ENCODE results near the gene COL8A1.
"Not testable (repeated sequence)": the region's sequence is repeated elsewhere in the genome, so short reads cannot be mapped to it uniquely, and the experiment has no call there.

COL8A1 gene

DNA sequence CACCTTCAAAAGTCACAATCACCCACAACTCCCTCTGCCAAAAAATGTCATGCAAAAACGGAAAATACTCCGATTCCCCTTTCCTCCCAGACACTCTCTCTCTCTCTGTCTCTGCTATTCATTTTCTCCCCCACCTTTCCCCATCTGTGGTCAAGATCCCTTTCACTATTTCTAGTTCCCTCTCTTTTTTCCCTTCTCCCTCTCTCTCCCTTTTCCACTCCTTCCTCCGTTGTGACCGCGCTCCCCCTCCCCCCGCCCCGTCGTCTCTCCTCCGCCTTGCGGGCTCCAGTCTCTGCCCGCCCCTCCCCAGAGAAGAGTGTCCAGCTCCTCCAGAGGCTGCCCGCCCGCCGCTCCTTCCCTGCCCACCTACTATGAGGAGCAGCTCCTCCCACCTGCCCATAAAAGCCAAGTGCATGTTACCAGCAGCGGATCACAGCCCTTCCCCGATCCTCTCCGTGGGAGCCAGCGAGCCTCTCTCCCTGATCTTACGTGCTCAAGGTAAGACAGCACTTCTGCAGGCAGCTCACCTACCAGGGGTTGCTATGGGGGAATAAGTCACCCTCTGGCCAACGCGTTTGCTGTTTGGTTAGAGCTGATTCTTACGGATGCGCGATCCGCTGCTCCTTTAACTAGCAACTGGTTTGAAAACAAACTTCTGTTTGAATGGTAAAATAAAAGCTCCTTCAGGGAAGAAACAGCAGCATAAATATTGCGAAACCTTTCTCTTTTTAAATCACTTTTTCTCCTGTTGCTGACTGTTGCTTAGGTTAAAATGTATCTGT, at the start of gene COL8A1:
TSS of gene COL8A1 (plus strand) at position 428 of the 782 bp plus-strand sequence. CDS start 152,089 bp downstream, outside the sequence.
- H3K4me3 ChIP-seq (ENCODE audit: low read depth, low read length) = peak within 1 kb of the TSS; percentile 60

DNA sequence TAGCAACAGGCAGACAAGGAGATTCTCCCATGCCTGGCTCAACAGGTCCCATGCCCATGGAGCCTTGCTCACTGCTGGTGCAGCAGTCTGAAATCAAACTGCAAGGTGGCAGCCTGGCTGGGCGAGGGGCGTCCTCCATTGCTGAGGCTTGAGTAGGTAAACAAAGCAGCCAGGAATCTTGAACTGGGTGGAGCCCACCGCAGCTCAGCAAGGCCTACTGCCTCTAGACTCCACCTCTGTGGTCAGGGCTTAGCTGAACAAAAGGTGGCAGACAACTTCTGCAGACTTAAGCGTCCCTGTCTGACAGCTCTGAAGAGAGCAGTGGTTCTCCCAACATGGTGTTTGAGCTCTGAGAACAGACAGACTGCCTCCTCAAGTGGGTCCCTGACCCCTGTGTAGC, 49.2 kb upstream of the COL8A1 start:
- not testable (repeated sequence) for H3K4me3 ChIP-seq (ENCODE audit: low read depth, low read length)

DNA sequence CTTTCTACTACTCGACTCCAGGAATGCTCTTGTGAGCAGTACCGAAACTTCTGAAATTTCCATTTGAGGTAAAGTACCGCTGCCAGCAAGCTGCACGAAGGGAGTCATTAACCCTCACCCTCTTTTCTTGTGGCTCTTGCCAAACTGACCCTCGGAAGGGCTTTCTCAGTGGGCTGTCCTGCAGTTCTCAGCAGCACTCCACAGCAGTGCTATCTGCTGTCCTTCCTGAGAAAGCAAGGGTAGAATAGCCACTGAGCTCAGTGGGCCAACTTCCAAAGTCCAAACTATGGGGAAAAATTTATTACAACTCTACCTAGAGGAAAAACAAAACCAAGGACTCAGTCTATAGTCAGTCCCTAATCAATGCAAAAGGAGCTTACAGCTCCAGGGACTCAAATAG, 38.5 kb upstream of the COL8A1 start:
- H3K4me3 ChIP-seq (ENCODE audit: low read depth, low read length) = no peak overlapping the region

DNA sequence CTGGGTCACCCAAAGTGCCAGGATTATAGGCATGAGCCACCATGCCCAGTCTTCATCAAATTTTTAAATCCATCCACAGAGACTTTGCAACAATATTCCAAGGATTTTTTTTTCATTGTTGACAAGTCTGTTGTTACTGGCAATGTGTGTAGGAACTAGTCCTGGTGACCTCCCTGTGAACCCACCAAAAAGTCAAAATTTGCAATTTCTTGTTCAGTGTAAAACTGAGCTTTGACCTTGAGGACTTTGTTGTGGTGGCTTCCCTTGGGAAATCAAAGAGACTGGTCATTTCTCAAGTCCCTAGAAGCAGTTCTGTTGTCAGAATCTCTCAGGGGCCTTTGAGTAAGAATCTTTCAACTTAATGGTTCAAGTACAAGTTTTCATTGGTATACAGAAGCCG, 36.9 kb upstream of the COL8A1 start:
- no peak overlapping the region for H3K4me3 ChIP-seq (ENCODE audit: low read depth, low read length)

DNA sequence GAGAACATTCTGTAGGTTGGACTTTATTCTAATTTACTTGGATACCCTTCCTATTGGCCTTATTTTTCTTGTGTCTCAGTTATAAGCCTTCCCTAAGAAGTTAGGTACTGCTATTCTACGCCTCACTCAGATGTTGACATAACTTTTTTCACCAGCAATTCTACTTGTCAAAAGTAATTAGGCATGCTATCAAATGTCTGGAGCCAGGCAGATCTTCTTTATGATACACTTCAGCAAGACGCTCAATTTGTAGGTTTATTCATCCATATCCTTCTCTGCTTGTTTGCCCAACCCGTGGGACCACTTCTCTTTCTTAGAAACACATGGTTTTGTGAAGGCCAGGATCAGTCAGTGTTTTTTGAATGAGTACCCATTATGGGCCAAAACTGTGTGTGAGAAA, 36.2 kb upstream of the COL8A1 start:
- H3K4me3 ChIP-seq (ENCODE audit: low read depth, low read length) = no peak overlapping the region

DNA sequence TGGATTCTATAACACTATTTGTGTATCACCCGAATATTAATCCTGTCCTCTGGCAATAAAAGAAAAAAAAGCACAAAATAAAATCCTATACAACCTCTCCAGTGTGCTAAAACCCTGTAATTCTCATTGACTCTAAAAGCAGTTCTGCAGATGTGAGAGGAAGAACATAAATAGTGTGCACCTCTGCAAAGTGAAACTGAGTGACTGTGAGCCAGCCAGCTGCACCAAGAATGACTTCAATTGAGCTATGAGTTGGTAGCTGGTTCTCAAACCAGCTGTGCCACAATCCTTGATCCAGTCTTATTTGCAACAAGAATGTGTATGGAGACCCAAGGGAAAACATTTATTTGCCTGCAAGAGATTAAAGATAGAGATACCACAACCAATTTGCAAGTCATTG, 31.2 kb upstream of the COL8A1 start:
- no peak overlapping the region for H3K4me3 ChIP-seq (ENCODE audit: low read depth, low read length)

DNA sequence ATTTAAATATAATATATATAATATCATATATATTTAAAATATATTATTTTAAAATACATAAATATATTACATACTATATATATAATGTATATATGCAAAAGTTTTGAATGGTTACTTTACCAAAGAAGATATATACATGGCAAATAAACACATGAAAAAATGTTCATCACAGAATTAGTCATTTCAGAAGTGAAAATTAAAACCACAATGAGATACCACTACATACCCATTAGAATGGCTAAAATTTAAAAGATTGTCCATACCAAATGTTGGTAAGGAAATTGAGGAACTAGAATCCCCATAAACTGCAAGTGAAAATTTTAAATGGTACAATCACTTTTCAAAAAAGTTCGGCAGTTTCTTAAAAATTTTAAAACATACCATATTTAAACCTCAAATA, 23.6 kb upstream of the COL8A1 start:
- no peak overlapping the region for H3K4me3 ChIP-seq (ENCODE audit: low read depth, low read length)

DNA sequence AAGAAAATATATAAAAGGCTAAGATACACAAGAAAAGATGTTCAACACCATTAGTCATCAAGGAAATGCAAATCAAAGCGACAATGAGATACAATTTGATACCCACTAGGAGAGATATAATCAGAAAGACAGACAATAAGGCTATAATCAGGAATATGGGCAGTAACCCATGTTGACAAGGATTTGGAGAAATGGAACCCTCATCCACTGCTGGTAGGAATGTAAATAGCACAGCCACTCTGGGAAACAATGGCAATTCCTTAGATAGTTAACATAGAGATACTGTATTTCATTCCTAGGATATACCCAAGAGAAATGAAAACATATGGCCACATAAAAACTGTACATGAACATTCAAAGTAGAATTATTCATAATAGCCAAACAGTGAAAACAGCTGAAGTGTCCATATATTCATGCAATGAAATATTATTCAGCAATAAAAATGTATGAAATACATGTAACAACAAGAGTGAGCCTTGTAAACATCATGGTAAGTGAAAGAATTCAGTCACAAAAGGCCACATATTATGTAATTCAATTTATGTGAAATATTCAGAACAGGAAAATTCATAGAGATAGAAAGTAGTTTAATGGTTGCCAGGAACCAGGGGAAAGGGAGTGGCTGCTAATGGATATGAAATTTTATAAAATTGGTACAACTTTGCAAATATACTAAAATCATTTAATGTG, 18.2 kb upstream of the COL8A1 start:
- no peak overlapping the region for H3K4me3 ChIP-seq (ENCODE audit: low read depth, low read length)

DNA sequence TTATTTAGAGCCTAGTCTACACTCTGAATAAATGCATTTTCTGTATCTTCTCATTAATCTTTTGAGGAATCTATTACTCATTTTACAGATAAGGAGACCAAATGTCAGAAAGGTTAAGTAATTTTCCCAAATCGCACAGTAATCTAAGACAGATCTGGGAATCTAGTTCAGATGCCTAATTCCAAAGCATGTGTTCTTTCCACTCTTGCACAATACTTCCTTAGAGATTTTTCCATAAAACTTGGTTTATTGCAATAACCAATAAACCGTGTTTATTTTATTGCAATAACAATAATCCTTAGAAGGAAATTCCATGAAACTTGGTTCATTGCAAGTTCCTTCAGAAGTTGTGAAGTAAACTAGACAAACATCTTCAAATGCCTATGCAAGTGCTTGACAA, 17.4 kb upstream of the COL8A1 start:
- H3K4me3 ChIP-seq (ENCODE audit: low read depth, low read length) = no peak overlapping the region

DNA sequence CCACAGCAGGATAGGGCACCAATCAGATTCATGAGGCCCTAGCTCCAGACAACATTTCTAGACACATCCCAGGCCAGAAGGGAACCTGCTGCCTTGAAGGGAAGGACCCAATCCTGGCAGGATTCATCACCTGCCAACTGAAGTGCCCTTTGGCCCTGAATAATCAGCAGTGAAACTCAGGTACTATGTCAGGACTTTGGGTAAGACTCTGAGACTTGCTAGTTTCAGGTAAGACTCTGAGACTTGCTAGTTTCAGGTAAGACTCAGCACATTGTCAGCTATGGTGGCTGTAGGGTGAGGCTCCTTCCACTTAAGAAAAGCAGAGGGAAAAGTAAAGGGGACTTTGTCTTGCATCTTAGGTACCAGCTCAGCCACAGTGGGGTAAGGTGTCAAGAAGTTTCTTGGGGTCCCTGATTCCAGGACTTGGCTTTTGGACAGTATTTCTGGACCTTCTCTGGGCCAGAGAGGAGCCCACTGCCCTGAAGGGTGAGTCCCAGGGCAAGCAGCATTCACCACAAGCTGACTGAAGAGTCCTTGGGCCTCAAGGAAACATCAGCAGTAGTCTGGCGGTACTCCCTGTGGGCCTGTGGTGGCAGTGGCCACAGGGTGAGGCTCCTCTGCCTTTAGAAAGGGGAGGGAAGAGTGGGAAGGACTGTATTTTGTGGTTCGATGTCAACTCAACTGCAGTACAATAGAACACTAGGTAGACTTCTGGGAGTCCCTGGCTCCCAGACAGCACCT, 13.7 kb upstream of the COL8A1 start:
- no peak overlapping the region for H3K4me3 ChIP-seq (ENCODE audit: low read depth, low read length)

DNA sequence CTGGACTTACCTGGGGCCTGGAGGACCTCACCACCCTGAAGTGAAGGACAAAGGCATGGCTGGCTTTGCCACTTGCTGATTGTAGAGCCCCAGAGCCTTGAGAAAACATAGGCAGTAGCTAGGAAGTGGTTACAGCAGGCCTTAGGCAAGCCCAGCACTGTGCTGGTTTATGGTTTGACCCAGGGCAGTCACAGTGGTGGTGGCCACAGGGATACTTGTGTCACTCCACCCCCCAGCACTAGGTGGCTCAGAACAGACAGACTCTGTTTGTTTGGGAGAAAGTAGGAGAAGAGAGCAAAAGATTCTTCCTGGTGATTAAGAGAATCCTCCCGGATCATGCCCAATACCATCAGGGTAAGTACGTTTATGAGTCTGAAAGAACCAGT, 13.2 kb upstream of the COL8A1 start:
- H3K4me3 ChIP-seq (ENCODE audit: low read depth, low read length) = no peak overlapping the region

DNA sequence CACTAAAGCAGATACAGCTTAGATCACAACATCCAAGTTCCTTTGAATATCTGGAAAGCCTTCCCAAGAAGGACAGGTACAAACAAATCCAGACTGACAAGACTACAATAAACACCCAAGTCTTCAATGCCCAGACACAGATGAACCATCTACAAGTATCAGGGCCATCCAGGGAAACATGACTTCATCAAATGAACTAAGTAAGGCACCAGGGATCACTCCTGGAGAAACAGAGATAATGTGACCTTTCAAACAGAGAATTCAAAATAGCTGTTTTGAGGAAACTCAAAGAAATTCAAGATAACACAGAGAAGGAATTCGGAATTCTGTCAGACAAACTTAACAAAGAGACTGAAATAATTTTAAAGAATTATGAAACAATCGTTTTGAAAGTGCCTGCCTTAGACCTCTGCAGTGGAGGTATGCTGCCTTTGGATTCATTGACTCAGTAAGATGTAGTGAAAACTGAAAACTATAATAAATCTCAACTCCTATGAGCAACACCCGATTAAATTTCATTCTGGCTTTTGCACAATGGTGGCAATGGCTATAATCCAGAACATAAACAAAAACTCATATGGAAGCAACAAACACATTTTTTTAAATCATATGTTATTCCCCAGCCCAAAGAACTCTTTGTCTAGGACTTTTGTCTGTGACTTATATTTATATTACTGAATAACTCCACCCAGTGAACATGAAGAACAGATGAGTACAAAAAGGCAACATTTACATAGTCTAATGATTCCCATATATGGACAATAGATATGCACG, 12.6 kb upstream of the COL8A1 start:
- no peak overlapping the region for H3K4me3 ChIP-seq (ENCODE audit: low read depth, low read length)

DNA sequence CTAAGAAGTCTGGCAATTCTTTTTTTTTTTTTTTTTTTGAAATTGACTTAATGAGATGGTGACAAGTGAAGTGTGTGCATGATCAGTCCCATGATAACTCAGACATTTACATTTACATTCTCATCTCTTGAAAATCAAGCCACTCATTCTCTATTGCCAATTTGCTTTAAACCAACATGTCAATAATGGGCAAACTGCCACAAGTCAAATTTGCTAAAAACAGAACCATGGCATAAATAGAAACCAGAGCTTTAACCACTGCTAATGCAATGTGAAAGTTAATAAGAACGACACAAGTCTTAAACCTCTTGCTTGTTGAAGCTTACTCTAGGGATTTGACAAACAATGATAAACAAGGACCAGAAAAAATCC, 12.0 kb upstream of the COL8A1 start:
- no peak overlapping the region for H3K4me3 ChIP-seq (ENCODE audit: low read depth, low read length)

DNA sequence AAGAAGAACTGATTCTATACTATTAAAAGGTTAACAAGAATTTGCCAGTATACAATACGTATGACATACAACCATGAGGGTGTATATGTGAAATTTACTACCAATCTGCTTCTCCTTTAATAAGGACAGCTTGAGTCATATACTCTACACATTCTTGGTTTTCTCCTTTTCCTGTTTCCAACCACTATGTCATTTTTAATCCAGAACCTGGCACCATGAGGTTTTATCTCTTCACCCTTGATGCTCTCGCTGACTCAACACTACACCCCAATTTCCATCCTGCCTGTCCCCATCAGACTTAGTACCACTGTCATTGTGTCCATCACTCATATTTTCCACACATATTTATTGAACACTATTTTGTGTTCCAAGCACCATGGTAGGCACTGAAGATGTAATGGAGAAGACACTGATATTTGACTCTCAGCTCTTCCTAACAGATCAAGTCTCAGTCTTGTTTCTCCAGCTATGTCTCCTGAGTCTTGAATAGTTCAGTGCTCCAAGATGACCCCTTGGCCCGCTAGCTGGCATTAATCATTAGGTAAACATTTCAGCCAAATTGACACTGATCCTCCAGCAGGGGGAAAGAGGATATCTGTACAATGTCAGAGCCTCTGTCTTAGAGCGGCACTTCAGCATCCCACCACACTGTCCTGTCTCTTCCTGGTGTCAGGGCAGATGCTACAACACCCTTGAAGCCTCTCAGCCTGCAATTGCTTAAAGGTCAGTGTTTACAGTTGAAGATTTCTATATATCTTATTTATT, 11.2 kb upstream of the COL8A1 start:
- no peak overlapping the region for H3K4me3 ChIP-seq (ENCODE audit: low read depth, low read length)

DNA sequence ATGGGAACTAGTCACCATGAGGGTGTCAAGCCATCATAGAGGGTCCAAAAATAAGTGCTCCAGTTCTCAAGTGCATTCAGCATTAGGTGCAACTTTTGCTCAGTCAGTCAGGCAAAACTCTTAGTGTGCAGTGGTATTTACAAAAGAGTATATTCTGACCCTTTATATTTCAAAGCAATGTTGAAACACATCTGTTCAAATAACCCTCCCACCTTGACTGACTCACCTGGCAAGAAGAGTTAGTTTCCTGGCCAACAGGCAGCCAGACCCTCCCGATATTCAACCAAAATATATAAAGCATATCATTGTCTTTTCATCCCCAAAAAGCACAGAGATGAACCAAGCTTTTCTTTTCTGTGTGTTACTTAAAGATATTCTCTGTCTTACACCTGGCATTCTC, 7.6 kb upstream of the COL8A1 start:
- no peak overlapping the region for H3K4me3 ChIP-seq (ENCODE audit: low read depth, low read length)

DNA sequence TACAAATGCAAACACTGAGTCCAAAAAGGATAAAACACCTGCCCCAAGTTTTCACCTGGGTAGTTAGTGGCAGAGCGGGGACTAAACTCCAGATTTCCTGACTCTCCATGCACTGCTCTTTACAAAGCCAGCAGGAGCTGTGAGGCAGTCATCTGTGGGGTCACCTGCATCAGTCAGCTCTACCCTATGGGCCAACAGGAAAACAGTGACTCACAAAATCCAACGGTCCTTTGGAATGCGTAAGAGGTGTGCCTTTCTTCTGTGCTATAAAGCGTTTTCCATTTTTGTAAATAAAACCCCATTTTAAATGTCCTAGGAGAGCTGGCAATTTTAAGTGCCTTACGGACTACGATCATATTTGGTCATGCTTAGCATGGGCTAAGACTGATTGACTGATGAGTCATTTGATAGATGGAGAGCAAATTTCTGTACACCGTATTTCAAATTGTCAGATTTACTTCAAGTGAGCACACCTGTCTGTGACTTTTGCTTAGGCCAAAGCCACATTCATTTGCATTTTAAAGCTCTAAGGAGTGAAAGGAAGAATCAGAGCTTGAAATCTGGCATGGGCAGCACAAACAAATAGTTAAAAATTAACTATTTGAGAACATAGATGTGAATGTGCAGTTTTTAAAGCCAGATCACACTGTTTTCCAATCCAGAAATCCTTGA, 4.4 kb upstream of the COL8A1 start:
- H3K4me3 ChIP-seq (ENCODE audit: low read depth, low read length) = no peak overlapping the region

DNA sequence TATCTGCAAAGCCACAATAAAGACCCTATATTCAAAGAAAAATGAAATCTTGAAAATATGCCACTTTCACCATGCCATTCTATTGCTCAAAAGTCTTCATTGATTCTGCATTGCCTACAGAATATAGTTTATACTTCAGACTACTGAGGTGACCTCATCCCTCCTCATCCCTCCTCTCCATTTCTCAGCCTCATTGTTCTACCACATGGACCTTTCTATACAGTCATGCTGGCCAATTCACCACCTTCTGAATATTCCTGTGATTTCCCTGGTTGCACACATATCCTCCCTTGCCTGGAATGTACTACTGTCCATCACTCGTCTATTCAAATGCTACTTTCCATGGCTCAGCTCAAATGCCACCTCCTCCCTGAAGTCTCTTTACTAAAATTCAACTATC, 3.5 kb upstream of the COL8A1 start:
- no peak overlapping the region for H3K4me3 ChIP-seq (ENCODE audit: low read depth, low read length)

DNA sequence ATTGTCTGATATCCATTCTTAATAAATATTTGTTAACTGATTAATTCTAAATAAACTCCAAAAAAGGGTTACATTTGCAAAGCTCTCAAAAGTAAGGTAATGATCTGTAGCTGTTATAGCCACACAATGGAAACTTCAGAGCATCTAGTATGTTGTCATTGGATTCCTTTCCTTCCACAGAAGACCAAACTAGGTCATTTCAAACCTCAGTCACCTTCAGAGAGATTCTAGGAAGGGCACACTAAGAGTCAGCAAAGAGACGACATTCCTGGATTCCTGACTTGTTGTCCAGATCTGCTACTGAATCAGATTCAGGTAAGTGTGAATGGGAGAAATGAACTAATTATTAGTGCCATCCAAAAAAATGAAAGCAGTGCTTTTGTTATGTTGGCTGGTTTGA, 3.0 kb upstream of the COL8A1 start:
- H3K4me3 ChIP-seq (ENCODE audit: low read depth, low read length) = no peak overlapping the region

DNA sequence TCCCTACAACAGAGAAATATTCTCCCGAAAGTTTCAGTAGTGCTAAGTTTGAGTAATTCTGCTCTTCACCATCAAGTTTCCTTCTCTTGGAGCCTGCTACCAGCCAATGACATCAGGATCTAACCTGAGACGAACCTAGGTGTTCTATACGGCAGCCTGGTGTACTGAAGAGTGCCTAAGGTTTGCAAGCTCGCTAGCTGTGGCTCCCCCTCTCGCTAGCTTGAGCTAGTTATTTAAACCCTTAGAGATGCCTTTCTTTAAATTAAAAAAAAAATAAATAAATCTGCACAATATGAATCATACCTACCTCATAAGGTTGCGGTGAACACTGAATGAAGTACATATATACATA, 1.4 kb upstream of the COL8A1 start:
- peak overlapping the region; percentile 60 for H3K4me3 ChIP-seq (ENCODE audit: low read depth, low read length)

All from iPS-11a (cell line).